Medulla oblongata (tissue), 1 donor: ENCODE data around the gene P3H4.

Experiments
- DNase-seq: peaks from one replicate; pipeline ENCODE4 v3.0.0-alpha.2; 2015; ENCODE audit errors: extremely low spot score

The P3H4 gene

DNA sequence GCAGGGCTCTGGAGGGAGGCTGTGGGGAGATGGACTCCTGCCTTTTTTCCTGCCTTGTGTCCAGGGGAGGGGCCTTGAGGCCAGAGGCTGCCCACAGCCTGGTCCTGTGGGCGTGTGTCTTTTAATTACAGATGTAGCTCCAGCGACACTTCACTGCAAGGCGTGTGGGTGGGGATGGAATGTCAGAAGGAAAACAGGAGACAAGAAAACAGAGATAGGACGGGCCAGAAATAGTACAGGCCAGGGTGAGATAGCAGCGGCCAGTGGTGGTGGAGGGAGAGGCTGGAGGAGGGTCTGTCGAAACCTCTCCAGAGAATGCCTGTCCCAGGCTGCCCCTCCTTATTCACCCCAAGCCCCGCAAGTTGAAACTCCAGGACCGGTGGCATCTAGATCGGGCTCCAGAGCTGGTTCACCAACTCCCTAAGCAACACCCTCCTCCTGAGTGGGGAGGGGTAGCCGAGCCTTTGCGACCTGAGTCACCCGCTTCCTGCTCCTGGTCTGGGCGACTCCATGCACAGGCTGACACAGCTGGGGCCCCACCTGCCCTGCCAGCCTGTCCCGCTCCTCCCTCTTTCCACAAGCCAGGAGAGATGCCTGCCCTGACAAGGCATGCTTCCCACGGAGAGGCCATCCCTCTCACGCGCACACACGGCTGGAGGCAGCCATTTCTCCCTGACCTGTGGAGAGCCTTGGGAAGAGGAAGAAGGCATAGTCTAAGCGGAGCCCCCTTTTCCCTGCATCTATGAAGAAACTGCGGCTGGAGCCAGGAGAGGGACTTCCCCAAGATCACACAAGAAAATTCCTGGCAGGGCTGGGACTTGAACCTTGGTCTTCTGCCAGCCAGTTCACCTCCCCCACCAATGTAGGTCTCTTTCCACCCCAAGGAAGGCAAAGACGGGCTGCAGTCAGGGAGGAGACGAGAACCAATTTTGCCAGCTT, 18.6 kb downstream of the P3H4 start:
- no peak for DNase-seq

DNA sequence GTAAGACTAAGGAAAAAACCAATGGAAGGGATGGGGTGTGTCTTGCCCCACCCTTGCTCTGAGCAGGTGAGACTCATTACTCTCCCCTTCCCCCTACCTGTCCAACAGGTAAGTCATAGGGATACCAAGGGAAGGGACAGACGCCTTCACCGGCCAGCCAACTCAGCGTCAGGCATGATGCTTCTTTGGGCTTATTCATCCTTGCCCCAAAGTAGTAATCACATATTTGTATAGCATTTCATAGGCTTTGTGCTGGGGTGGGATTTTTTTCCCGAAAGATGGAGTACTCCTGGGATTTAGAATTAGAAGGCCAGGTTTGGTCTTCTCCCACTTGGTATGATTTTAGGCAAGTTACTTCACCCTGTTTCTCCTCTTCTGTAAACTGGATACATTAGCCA, 24.7 kb downstream of the P3H4 start:
- no peak for DNase-seq

DNA sequence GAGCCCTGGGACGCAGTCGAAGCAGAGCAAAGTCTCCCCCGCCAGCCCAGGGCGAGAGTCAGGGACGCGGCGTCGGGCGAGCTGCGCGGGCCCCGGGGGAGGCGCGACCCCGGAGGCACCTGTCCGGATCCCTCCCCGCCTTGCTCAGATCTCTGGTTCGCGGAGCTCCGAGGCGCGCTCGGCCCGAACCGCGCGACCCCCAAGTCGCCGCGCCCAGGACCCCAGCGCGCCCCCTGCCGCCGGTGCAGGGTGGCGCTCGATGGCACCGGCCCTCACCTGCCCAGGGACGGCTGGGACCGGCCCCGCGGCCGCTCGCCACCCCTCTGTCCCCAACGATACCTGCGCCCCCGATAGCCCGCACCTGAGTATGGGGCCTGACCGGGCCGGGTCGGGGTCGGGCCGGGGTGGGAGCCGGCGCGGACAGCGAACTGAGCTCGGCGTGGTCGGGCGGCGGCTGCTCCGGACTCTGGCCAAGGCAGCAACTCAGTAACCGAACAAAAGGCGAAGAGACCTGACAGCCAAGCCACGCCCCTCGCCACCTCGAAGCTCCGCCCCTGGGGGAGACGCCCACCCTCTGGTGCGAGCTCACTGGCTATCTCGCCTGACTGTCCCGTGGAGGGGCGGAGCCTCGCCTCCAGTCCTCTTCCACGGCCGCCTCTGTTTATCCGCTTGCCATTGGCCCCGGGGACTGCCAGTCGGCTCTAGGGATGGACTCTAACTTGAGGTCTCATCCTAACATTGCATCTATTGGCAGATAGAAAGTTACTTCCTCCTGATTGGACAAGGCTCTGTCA, 25.3 kb downstream of the P3H4 start, which contains the start of gene JUP:
JUP (minus strand) TSS at position 485 of the 794 bp plus-strand sequence. CDS start 14,857 bp downstream, outside the sequence.
- peak; percentile 100 for DNase-seq

DNA sequence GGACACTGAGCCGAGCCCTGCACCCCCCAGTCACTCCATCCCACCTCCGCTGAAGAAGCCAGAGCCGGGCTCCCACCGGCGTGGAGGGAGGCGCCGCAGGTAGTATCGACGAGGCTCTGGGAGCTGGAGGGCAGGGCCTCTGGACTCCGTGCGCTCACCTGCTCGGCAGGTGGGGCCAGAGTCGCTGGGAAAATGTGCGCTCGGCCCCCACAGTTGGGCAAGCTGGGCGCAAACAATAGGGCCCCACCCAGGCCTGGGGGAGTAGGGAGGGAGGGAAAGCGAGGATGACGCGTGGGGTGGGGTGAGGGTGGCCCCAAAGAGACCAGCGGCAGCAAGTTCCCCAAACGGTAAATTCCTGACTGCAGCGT, 25.9 kb downstream of the P3H4 start:
- DNase-seq: no peak

DNA sequence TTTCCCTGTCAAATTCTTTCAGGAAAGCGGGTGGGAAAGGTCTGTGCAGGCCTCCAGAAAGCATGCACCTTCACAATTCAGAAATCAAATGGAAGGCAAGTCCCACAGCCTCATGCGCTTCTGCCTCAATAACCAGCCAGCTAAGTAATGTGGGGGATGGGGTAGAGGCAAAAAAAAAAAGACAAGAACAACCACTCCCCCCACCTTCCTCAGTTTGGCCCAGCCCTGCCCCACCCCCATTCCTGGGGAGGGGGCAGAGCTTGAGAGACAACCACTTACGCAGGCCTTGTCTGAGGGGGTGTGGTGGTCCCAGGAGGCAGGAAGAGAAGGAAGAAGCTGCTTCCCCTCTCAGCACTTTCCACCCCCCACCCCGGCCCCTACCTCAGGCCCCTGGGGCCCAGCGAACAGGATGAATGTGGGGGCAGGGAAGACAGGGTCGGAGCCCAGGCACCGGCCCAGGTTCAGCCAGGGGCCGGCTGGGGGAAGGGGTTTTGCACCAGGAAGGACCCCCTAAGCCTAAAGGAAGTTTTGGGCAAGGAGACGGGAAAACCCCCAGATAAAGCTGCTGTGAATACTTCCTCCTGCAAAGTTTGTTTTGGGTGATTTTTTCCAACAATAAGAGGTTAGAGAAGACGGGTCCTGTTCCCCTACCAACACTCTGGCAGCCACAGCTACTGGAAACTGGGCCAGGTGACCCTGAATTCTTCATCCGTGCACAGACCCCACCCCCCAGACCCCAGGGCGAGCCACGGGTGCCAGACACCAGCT, 26.5 kb downstream of the P3H4 start:
- no peak for DNase-seq

DNA sequence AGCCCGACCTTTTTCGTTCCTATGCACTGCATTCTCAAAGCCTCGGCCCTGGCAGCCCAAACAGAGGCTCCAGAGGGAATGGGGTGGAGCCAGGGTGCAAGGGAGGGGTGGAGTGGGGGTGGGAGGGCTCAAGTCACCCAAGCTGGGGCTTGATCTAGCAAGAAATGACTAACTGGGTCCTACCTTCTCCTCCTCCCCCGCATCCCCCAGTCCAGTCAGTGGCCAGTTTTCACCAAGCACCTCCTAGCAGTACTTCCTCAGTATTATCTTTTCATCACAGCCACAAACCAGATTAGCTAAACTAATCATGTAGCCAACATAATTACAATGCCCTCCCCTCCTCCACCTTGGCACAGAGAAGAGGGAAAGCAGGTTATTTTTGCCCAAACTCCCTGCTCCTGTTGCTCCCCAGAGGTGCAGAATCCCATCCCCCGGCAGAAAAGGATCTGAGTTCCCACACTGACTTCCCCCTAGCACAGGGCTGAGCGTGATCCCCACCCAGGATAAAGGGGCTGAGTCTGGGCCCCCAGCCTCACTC, 27.5 kb downstream of the P3H4 start:
- DNase-seq: no peak

DNA sequence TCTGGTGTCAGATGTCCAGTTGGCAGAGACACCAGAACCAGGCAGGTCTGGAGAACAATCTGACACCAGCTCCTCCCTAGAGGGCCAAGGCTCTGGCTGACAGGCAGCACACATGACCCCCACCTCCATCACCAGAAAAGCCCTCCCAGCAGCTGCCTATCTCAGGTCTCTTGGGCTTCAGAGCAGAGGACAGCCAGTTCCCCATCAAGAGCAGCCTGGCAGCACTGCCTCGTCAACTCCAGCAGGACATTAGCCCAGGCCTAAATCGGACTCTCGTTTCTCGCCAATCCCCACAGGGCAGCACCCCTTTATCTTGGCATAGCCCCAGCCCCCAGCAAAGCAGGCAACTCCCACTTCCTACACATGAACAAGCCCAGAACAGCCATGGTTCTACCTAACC, 29.6 kb downstream of the P3H4 start:
- no peak for DNase-seq

DNA sequence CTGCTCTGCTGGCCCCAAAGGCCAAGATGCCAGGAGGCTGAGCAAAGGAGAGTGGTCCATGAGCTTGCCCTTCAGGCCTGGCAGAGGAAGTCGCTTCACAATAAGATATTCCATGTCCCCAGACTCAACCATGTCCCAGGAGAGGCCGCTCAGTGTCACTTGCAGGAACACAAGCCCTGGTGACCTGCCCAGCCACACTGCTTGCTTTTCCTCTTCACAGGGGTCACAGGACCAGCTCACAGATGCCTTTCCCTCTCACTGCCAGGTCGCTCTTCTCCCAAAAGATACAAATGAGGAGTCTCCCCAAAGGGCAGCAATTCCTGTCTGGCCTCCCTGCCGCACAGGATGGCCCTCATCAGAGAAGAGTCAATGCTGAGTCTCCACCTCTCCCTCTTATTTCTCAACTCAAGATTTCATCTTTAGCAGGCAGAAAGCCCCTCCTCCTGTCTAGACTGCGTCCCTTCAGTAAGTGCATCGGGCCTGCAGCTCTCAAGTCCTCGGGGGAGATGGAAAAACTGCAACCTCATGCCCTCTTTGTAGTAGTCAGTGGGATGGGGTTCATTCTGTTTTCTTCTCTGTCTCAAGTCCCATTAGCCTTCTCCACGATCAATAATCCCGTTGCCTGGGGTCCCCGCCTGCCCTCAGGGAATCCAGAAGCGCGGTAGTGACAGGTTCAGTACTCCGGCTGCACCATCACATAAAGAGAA, 30.2 kb downstream of the P3H4 start:
- no peak for DNase-seq

DNA sequence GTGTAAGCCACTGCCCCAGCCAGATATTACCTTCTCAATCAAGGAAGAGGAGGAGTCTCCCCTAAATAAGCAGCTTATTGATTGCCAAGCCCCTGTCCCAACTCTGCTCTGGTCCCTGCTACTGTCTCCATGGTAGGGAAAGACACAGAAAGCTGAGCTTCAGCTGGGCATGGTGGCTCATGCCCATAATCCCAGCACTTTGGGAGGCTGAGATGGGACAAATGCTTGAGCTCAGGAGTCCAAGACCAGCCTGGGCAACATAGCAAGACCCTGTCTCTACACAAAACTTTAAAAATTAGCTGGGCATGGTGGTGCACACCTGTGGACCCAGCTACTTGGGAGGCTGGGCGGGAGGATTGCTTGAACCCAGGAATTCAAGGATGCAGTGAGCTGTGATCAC, 31.8 kb downstream of the P3H4 start:
- no peak for DNase-seq

DNA sequence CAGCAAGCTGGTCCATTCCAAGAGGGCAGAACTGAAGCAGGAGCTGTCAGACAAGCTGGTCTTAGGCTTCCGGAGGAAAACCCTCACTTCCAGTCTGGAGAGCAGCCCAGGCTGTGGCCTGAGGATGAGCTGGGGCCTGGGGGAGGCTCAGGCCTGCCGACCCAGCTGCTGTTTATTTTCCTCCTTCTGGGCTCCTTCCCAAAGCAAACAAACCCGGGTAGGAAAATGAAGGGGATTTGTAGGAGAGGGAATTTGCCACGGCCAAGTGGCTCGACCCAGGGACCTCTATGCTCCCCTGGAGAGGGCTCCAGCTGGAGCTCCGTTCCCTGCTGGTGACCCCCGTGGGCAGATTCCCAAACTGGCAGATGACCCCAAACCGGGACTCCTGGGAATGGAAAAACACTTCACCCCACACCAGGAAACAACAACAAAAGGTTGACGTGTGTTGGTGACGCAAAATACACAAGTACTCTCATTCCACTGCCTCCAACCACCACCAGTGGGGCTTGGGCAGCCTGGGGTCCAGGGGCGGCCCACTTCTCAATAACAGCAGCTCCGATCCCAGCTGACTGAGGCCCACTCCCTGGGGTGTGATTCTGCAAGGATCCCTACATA, 34.1 kb downstream of the P3H4 start:
- DNase-seq: peak; percentile 59

DNA sequence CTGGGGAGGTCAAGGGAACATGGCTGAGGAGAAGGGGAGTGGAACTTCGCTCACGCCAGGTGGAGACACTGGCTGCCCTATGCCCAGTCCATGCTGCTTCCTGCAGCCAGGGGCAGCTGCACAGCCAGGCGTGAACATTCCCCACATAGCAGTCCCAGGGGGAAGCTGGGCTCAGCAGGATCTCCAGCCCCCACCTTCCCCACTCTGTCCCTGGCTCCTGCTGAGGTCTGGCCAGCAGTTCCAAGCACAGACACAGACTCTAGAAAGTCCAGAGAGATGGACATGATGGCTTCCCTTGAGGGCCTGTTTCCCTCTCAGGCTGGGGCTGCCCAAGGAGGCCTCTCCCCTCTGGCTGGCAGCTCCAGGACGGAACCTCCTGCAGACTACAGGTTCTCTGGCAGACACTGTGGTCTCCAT, 34.6 kb downstream of the P3H4 start:
- DNase-seq: no peak

DNA sequence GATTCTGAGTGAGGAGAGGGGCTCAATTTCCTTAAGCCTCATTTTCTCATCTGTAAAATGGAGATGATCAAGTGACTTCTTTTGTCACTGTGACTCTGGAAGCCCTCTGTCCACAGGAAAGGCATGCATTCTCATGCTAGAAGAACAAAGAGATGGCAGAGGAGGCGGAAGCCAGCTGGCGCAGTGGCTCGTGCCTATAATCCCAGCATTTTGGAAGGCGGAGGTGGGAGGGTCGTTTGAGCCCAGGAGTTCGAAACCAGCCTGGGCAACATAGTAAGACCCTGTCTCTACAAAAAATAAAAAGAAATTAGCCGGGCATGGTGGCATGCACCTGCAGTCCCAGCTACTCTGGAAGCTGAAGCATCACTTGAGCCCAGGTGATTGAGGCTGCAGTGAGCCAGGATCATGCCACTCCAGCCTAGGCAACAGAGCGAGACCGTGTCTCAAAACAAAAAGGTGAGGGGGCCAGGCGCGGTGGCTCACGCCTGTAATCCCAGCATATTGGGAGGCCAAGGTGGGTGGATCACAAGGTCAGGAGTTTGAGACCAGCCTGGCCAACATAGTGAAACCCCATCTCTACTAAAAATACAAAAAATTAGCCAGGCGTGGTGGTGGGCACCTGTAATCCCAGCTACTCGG, 35.4 kb downstream of the P3H4 start:
- peak; percentile 43 for DNase-seq

DNA sequence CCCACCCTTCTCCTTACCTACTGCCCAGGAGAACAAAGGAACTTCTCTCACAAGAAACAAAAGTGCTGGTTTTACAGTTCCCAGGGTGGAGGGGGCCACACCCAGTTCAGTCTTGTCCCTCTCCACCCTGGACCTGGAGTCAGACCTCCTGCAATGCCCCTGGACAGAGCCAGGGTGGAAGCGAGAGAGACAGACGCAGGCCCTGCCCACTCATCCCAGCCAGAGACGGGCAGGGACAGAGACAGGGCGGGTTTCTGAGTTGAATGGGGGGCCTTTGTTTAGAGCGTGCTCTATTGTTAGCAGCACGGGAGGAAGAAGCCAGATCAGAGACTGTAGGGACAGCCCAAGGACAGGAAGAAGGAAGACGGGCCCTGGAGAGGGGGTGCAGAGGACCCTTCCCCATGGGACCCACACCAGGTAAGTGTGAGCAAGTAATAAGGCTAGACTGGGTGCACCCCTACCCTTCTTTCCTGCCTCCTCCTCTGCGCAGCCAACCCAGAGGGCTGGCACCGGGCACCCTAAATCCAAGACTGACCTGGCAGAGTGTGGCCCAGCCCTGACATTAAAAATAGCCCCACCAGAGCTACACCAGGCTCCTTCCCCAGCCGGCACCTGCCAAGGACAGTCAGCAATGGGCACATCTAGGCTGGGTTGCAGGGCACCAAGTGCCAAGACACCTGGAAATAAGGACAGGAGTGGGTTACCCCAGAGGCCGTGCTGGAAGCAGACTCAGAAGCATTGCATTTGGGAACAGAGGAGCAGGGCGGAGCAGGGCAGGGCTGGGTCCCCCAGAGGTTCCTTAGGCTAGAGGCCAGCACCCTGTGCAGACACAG, 36.1 kb downstream of the P3H4 start:
- peak; percentile 89 for DNase-seq

DNA sequence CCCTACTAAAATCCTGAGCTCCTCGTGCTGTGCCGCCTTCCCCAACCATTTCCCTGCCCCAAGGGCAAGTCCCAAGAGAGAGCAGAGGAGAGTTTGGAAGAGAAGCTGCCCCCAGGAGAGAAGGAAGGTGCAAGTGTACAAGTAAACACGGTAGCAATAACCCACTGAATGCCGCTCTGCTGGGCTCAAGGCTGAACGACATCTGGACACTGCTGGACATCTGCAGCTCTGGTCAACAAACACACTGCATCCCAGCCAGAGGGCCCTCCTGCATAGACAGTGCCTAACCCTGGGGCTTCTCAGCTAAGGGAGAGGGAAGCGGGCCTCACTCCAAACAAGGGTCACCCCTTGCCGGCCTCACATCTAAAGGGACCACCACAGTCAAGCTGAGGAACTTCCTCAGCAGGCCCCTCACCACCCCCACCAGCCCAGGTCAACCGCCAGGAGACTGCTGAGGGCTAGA, 38.0 kb downstream of the P3H4 start:
- peak; percentile 16 for DNase-seq

DNA sequence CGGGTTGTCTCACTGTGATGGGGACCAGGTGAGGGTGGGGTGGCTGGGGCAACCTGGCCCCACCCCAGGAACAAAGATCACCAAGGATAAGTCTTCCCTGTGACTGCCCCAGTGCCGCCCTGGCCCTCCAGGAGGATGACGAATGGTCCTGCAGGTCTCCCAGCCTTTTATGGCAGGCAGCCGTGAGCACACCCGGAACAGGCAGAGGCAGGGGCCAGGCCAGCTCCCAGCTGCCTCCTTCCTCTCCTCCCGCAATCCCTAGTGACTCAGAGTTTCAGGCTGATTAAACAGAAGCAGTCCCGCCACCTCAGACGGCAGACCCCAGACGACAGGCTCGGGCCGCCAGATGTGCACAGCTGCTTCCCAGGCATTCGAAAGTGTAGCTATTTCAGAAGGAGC, 38.6 kb downstream of the P3H4 start:
- no peak for DNase-seq

DNA sequence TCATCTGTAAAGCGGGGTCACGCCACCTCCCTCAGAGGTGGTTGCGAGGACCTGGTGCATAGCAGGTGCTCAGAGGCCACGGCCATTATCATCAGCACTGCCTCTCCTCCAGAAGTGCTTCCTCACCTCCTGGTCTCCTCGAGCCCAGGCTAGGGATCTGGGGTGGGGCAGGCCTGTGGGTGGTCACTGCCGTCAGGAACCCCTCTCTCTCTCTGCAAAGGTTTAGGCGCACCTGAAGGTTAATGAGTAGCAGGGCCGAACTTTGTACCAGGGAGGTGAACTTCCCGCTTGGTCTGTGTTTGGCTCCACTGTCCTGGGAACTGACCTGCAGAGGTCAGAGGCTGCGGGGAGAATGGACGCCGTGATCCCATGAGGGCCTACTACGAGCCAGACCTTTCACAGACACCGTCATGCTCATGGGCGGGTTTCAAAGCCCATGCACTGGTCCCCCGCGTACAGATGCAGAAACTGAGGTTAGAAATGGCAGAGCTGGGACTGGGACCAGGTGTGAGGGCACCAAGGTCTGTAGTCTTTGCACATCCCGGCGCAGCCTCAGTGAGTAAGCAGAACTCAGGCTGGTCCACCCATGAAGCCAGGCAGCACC, 39.1 kb downstream of the P3H4 start:
- DNase-seq: no peak

DNA sequence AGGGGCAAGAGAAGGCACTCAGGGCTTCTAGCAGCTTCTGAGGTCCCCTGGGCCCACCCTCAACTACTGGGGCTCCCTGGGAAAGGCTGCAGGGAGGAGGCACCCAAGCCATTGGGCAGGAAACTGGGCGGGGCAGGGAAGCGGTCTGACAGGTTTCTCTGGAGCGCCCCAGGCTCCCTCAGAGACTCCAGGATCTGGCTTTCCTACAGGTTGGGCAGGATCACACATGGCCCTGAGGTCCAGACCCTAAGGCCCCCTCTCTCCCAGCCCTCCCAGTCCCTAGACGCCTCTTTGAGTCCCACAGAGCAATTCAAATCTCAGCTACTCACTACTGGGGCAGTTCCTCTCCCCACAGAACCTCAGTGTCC, 39.5 kb downstream of the P3H4 start:
- DNase-seq: no peak

DNA sequence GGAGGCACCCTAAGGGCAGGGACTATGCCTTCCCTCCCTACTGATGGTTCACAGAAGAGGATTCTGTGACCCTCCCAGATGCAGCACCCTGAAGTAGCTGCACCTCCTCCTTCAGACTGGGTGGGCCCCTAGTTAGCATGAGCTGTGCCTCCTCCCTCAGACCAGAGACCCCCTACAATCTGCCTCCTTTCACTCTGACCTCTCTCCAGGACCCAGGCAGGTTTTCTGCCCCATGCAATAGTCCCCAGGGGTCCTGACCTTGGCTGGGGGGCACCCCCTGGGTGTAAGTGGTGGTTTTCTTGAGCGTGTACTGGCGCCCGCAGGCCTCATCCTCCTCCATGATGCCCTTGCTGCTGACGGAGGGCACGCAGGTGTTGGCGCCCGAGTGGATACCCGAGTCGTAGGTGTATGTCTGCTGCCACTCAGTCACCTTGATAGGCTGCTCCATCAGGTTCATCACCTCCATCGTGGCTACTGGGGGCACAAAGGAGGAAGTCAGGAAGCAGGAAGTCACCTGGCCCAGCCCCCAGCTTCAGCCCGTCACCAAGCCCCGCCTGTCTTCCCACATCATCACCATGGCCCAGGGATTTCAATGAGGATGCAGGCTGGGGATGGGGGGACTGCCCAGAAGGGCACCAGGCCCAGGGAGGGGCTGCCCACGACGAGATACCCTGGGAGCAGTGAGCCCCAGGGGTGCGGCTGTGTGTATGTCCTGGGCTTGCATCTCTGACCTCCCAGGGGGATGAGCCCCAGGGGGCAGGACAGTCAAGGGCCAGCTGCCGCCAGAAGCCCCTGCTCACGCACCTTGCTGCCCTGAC, 40.2 kb downstream of the P3H4 start:
- no peak for DNase-seq
